ENCODE measurements around the gene HOXA3.

HOXA3 gene

DNA sequence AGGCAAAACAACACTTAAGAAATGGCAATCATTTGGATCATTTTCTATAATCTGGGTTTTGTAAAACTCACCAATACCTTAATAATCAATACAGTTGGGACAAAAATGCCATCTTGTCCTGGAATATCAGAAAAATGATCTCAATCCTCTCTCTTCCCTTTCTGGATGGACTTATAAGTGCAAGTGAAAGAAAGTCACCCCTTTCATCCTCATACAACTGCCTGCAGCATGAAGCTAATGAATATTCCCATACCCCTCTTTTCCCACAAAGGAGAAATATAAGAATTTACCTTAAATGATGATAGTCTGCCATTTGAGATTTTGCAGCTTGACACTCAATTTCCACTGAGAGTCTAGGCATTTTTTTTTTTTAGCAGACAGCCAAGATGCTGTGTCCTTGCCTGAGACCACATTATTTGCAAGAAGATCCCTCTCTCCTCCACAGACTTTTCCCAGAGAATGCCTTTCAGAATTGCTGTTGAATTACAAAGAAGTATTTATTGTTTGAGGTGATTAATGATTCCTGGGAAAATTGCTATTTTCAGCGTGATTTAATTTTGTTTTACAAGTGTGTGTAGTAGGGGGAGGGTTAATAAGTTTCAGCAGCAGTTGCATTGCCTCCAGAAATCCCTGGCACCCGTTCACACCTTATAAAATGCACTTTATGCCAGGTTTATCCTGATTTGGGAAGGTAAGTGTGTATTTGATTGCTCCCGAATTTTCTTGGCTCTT lies 25.6 kb downstream of the HOXA3 start:
- DNase-seq: no peak

DNA sequence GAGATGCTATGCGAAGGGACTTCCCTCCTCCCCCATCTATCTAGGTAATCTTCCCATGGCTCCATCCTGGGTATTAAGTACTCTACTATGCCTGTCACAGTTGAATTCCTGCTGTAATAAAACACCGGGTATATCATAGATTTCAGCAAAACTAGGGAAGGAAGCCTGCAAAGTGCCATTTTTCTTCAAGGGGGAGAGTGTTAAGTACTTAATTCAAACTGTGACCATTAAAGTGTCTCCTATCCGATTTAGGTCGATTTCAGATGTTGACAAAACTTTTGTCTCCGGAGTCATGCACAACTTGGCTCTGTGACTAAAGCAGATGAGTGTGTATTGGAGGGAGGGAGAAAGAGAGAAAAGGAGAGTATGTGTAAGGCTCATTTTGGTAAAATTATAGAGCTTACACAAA lies 26.4 kb downstream of the HOXA3 start:
- no peak for DNase-seq

DNA sequence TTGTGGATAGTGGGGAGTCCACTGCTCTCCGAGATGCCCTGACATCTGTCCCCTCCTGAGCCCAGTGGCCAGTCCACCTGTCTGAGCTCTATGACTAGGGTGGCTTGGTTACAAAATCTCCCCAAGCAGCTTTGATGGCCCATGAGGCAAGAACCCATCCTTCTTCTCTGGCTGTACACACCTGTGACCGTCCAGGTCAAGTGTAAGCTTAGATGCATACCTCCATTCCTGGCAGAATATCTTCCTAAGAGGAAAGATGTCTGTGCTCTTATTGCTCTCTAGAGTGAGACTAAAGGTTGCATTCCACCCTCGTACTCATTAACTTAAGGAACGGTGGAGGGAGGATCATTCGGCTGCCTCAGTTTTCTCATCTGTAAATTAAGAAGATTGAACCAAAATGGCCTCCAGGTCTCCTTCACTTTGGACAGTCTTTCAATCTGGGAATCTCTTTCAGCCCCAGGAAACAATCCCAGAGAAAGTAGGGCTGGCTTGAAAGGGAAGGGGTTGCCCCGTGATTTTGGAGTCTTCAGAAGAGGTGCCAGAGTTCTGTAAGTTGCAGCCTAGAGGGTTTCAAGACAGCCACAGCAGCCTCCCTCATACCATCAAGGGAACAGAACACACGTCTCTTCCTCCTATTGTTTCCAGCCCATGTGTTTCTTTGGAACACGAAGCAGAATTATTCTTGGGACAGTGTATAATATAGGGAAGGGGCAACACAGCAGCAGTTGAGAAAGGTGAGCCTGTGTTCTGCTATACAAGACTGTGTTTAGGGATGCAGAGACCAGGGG lies 27.3 kb downstream of the HOXA3 start:
- no peak for DNase-seq

DNA sequence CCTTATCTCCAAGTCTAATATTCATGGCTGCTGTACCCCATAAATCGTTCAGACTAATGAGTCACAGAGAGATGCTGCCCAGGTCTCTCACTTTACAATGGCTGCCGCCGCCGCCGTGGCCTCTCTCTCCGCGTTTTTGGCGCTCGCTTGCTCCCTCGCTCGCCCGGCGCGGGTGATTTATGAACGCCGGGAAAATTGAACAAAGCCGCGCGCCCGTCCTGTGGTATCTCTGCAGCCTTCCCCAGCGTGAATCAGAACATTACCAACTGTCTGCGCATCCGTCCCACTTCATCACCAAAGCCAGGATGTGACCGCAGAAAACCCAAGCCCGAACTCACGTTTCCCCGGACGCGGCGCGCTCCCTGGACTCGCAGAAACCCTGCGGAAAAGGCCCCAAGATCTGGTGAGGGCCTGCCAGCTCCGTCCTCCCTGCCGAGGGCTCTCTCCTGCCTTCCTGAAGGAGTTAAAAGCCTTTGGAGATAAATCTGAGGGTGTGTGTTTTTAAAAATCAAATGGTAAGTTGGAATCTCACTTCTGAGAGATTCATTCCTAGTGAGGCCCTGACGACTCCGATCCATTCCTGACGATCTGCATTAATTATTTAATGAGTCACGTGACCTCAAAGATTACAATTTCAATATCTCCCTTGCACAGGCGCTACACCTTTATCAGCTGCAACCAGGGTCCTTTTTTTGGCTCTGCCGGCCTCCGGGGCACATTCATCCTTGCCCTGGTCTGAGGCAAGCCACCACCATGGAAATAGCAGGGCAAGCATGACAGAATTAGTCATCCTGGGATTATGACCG lies 28.1 kb downstream of the HOXA3 start:
- DNase-seq: no peak

DNA sequence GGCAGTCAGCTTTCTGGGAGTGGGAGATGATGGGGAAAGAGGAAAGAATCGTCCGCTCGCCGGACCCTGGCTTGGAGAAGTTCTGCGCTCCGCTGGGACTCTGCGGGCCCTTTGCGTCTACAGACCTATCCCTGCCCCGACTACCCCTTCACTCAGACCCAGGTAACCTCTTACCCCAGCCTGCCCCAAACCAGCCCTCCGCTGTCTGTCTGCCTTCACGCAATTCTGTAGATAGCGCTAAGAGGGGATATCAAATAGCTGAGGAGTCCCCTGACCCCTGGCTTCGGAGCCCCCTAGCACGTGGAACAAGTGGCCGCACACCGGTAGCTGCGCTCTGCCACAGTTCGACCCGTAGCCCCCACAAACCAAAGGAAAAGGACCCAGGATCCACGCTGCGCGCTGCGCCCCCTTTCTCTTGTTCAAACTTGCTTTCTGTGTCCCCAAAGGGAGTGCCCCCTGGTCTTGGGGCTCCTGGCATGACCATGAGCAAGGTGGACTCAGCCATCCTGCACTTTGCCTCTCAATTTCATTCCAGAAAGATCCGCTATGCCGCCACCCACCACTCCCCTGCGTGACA lies 28.8 kb downstream of the HOXA3 start:
- no peak for DNase-seq

DNA sequence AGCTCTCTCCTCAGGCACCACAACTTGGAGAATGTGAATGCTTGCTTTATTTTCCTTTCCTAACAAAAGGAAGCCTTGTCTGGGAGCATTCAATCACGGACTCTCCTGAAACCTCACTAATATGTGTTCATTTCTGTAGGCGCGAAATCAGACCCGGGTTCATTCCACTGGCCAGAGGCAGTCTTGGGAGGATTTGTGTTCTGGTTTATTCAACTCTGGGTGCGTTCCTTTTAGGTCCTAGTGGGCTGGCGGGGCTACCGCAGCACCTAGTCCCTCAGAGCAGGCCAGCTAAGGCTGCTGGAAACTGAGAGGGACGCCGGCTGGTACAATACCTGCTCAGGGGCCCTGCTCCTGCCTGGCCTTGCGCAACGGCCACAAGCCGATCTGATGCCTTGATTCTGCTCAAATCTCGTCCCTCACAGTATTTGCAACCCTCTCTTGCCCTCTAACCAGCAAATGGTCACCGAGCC lies 29.3 kb downstream of the HOXA3 start:
- DNase-seq: no peak

DNA sequence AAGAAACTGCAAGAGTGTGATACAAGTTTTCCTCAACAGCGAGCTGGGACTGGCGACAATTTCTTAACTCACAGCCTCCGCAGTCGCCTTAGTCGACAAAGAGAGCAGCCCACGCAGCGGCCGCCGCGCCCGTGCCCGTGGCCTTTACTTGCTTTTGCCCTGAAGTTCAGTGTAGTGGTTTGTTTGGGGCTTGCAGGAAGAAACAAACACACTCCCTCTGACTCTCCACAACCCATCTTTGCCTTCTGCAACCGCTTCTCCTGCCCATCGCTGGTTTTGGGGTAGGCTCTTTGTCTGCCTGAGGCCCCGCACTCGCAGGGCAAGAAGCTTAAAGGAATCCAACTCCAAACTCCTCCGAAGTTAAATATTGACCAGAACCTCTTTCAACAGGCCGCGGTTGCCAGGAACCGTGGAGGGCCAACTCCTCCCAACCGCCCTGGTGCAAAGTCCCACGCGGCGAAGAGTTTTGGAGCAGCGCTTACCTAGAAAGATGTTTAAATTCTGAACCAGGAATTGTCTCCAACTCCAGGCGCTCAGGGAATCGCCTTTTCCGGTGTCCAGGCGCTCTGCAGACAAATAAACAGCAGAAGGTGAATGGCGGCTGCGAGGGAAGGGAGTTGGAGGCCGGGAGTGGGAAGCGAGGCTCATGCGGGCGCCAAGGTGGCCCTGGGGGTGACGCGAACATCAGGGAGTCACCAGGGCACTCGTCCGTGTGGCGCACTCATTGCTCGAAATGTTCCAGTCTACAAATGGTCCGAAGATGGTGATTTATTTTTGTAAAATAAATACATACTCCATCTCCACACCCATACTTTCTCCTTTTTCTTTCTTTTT lies 30.1 kb downstream of the HOXA3 start:
- no peak for DNase-seq

DNA sequence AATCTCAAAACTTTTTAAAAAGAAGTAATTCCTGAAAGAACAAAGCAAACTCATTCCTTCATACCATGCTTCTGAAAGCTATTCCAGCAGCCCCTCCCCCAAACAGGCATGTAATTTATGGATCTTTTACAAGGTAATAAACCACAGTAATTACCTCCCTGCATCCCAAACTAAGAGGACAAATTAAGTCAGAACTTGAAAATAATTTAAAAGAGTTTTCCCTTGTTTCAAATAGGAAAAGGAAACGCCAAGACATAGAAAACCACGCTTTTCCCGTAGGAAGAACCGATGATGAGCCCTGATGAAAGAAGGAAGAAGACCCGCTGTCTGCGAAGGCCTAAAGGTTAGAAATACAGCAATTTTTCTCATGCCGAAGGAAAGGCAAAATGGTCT lies 30.7 kb downstream of the HOXA3 start:
- no peak for DNase-seq

DNA sequence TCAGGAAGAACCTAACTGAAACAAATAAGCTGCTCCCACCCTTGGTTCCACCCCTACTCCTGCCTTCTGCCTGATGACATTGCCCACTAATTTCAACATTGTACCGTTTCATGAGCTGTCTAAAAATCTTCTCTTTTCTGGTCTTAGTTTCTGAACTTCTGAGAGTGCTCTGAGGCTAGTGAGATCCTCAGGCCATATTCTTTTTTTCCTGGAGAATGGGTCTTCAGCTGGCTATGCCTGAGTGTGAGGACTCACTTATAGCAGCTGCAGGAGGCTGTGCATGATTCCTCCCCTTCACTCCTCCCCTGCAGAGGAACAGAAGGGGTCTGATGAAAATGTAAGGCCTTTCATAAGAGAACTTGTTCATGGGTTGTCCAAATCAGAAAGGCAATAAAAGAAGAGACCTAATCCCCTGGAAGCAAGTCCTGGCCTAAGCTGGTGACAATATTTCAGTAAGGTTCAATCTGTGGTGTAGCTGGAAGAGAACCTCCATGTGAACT lies 32.9 kb downstream of the HOXA3 start:
- DNase-seq: no peak

DNA sequence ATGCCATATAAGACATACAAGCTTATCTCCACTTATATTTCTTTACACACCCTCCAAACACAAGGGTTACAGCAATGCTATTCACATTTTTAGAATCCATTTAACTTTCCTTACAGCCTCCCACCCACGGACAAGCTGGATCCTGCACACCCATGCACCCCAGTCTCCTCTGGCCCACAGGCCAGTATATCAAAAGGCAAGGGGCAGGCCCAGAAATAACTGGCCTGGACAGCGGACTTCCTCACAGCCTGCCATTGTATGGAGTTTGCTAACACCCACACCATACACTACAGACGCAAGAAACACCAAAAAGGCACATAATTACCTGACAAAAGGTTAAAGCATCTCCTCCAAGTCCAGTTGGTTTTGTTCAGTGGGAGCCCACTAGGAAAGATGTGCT lies 33.8 kb downstream of the HOXA3 start:
- DNase-seq: no peak

DNA sequence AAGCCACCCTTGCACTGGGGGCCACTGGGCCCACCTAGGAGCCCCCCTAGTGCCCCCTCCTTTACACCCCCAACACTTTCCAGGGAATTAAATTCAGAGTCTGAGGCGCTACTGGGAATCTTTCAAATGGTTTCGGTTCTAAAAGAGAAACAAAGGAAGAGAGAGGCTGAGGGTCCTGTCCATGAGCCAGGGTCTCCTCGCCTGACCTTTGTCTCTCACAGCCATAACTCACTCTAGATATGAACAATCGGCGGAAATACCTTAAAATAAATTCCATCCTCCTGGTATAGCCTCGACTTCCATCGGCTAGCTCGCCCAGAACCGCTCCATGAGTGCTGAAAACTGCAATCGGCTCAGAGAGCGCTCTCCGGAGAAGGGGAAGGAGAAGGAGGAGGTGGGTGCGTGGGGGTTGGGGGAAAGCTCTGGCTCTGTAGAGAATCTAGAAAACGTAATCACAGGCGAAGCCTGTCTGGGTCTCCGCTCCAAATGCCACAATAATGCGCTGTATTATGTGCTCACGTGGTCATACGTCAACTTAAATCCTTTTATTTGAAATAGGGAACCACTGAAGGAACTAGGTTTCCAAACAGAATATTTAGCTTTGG lies 34.4 kb downstream of the HOXA3 start:
- DNase-seq: no peak

DNA sequence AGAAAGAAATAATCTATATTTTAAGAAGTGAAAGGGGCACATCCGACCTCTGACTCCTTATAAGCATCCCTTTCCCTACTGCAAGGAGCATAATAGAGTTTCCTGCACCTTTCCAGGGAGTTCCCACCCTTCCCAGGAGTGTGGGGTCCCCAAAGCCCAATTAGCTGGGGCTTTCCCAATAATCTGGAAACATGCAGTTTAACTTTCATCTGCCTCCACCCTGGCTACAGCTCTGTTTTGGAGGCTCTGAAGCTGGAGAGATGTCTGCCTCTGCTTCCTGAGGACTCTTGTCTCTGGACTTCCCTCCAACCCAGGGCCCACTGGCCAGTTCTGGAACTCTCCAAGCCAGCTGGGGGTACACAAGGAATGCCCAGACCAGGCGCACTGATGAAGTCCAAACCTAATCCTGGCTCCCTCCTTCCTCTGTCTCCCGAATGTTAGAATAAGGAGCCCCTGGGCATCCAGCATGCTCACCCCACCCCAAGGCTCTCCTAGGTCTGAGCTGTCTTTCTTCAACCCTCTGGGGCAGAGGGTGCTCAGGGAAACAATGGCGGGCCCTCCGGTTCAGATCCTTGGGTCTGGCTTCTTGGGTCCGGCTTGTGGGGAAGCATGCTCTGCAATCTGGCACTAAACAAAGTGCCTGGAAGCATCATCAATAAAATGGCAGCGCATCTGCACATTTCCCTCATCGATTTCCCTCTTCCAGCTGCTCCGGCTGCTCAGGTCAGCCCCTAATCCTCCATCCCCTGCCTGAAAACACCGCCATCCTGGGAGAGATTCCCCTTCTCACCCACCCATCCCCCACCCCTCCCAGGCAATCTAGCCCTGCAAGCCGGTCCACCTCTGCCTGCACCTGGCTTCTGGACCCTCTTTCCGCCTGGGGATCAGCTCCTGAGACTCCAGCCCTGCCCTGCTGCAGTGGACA lies 35.2 kb downstream of the HOXA3 start:
- DNase-seq: no peak

DNA sequence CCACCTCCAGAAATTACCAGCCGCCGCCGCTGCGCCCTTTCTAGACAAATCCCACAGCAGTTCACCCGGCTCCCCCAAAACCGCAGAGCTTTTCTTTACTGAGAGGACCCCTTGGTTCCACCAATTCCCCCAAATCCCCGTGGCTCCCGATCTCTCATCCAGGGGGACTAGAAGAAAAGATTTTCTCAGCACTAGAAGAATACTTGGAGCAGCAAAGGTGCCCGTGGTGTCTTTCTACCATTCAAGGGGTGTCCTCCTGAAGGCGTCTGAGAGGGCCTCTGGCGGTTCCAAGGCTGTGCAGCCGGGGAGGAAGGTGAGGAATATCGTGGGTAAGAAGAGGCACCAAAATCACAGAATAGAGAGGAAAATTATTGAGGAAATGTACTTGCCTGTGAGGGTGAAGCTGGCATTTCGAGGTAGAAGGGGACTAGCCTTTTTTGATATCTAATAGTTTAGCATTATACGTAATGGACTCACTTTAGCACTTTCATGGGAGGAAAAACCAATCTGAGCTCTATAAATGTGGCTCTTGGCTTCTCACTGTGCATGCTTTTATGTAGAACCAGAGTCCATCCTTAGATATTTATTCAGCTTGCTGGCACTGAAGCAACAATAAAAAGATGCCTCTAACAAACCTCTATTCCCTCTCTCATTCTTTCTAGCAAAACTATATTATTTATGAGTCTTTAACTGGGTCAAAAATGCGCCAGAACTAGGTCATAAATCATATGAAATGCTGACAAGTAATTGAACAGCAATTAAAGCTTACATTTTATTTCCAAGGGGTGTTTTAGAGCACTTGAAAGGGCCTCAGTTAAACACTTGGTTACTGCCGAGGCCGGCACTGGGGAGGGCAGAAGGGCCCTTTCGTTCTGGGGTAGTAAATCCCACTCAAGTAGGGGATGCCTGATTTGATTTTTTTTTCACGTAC lies 36.1 kb downstream of the HOXA3 start:
- no peak for DNase-seq

DNA sequence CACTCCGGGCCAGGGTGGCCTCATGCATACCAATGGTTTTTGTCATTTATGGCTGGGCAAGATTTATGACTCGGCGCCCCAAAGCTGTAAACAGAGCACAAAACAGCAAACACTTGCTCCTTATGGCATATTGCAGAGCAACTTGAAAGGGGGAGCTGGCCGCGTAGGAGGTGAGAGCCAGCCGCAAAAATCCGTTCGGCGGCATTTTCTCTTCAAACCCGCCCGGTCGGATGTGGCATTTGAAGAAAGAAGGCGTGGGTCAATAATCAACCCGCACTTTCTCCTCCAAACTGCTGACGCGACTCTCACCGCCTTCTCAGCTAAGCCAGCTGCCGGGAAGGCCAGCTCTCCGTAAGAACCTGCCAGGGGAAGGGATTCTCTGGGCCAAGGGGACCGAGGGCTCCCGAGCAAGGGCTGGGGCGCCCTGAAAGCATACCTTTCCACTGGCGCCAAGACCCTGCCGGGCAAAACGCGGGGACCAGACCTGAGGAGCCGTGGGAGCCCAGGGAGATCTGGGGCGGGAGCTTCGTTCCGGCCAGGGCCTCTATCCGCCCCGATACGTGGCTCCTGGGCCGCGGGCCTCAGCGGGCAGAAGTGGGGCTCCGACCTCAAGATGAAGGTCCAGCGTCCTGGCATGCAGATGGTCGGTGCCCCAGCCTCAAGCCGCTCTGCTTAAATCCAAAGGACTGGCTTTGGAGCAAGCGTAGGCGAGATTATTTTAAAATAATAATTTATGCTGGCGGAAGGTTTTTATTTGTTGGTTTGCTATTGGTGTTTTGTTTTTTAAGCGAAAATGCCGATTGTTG lies 37.0 kb downstream of the HOXA3 start:
- DNase-seq: no peak

DNA sequence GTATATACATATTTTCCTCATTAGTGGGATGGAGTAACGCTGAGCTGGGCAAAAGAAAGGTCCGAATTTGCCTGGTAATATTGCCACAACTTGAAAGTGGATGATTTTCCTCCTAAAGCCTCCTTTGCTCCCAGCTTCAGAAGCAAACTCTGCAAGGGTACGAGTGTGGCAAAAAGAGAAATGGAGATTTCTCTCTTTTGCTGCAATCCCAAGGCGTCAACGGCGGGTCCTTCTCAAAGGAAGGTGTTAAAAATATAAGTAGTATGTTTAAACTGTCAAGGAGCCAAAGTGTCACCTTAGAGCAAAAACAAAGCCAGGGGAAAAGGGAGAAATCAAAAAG lies 37.5 kb downstream of the HOXA3 start:
- no peak for DNase-seq

DNA sequence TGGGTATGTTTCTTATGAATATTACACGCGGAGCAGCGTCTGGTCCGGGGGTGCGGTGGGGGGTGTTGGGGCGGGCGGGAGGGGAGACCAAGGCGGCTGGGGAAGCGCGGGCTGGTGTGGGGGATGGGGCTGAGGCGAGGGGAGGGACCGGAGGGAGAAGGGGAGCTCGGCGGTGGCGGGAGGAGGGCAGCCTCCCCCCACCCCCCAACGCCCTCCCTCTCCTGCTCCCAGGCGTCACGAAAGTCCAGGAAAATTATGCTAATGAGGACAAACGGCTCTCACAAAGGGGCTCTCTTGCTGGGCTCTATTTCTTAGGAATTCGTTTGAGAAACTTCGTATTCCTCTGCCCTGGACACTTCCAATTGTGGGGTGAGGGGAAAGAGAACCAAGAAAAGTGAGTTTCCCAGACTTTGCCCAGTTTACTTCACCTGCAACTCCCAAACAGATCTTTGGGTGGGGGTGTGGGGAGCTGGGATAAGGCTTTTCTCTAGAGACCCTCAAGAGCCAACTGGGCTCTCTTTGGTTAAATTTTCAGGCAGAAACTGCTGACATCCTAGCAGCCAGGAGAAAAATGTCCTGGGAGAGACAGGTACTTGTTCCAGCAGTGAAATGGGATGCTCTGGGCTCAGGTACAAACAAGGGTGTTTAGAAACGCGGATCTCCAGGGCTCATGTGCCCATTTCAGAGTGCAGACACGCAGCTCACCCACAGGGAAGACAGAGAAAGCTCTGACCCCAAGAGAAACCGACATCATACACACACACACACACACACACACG lies 38.2 kb downstream of the HOXA3 start:
- no peak for DNase-seq

All from activated CD8-positive, alpha-beta memory T cell treated with anti-CD3 and anti-CD28 coated beads, Interleukin-2, amount 50 U/mL, for 4 hours (primary cell).